KMS-11 (cell line): ENCODE measurements around the gene HAUS8.

Experiments
- H2AFZ ChIP-seq: fragments of 200-600 bp; sonication (generic); 2 replicates; pipeline ENCODE4 v1.6.1; 2016; ENCODE audit warnings: antibody characterized with exemption, mixed run types, low read depth
- H3K27ac ChIP-seq: fragments of 200-600 bp; sonication (generic); 2 replicates; pipeline ENCODE4 v1.6.1; 2016; ENCODE audit warnings: mild to moderate bottlenecking, mixed run types
- H3K27me3 ChIP-seq: fragments of 200-600 bp; sonication (generic); 2 replicates; pipeline ENCODE4 v1.6.1; 2017; ENCODE audit warnings: mild to moderate bottlenecking, low read depth, mixed run types, moderate library complexity; ENCODE audit not compliant: insufficient read depth
- H3K36me3 ChIP-seq: fragments of 200-600 bp; sonication (generic); 2 replicates; pipeline ENCODE4 v1.6.1; 2017; ENCODE audit warnings: mild to moderate bottlenecking, mixed run types; ENCODE audit not compliant: insufficient read depth
- H3K4me1 ChIP-seq: fragments of 200-600 bp; sonication (generic); 2 replicates; pipeline ENCODE4 v1.6.1; 2016; ENCODE audit warnings: mild to moderate bottlenecking, low read depth, mixed run types; ENCODE audit not compliant: poor library complexity, severe bottlenecking
- H3K4me2 ChIP-seq: fragments of 200-600 bp; sonication (generic); 2 replicates; pipeline ENCODE4 v1.7.0; 2016; ENCODE audit warnings: mild to moderate bottlenecking, mixed run types
- H3K4me3 ChIP-seq: fragments of 200-600 bp; sonication (generic); IDR thresholded peaks from 2 replicates; pipeline ENCODE4 v1.6.1; 2017; ENCODE audit warnings: low read depth, low read length, mixed read lengths; ENCODE audit not compliant: insufficient read depth
- H3K79me2 ChIP-seq: fragments of 200-600 bp; sonication (generic); 2 replicates; pipeline ENCODE4 v1.6.1; 2016; ENCODE audit warnings: low read depth, mixed run types; ENCODE audit not compliant: insufficient read depth
- H3K9ac ChIP-seq: fragments of 200-600 bp; sonication (generic); 2 replicates; pipeline ENCODE4 v1.6.1; 2016; ENCODE audit warnings: mild to moderate bottlenecking, mixed run types
- H4K20me1 ChIP-seq: fragments of 200-600 bp; sonication (generic); 2 replicates; pipeline ENCODE4 v1.6.1; 2016; ENCODE audit warnings: mild to moderate bottlenecking, mixed run types; ENCODE audit not compliant: insufficient read depth
- CTCF ChIP-seq: fragments of 200-600 bp; sonication (generic); conservative IDR thresholded peaks from 2 replicates; pipeline ENCODE4 v1.6.1; 2017; ENCODE audit warnings: low read depth, mild to moderate bottlenecking, antibody characterized with exemption, low read length, moderate library complexity, mixed read lengths

Gene HAUS8

GRCh38 chr19:17086120-17086519, 10.9 kb upstream of the HAUS8 start:
- Histone ChIP-seq H2AFZ (no peak overlapping the region), H4K20me1 (no peaks in the 10 kb centered on the region), H3K4me3 (no peak overlapping the region)

GRCh38 chr19:17081672-17082630, 6.7 kb upstream of the HAUS8 start:
- Histone ChIP-seq H3K27ac (no peak overlapping the region), H3K4me3 (no peak overlapping the region), H2AFZ (no peak overlapping the region), H3K79me2 (peaks cover 30% of the 10 kb centered on the region), H3K27me3 (no peaks in the 10 kb centered on the region), H4K20me1 (no peaks in the 10 kb centered on the region), H3K4me1 (peaks cover 28% of the 10 kb centered on the region), H3K9ac (no peak overlapping the region), H3K36me3 (no peaks in the 10 kb centered on the region), H3K4me2 (no peak overlapping the region)
- no peak for TF ChIP-seq CTCF

More at GRCh38 chr19:17086120-17086519, 10.9 kb upstream of the HAUS8 start:
- H3K27me3 ChIP-seq: no peaks in the 10 kb centered on the region
- H3K79me2 ChIP-seq: peaks cover 23% of the 10 kb centered on the region; the same call in 1 of the 2 replicates
- H3K27ac ChIP-seq: no peak overlapping the region
- H3K4me1 ChIP-seq: peaks cover 3% of the 10 kb centered on the region
- H3K36me3 ChIP-seq: no peaks in the 10 kb centered on the region
- H3K9ac ChIP-seq: no peak overlapping the region
- no peak overlapping the region for H3K4me2 ChIP-seq
- TF ChIP-seq CTCF: no peak

GRCh38 chr19:17080440-17080801, 5.2 kb upstream of the HAUS8 start:
- Histone ChIP-seq H3K4me3 (no peak overlapping the region), H3K79me2 (peaks cover 30% of the 10 kb centered on the region), H3K27ac (peak overlapping the region; percentile 78; the same call in 1 of the 2 replicates), H3K9ac (peak overlapping the region; percentile 39; the same call in 1 of the 2 replicates), H2AFZ (no peak overlapping the region), H3K4me2 (peak overlapping the region; percentile 96), H3K4me1 (peaks cover 30% of the 10 kb centered on the region), H3K27me3 (no peaks in the 10 kb centered on the region), H3K36me3 (no peaks in the 10 kb centered on the region), H4K20me1 (no peaks in the 10 kb centered on the region)
- no peak for TF ChIP-seq CTCF

GRCh38 chr19:17079710-17080439, 4.6 kb upstream of the HAUS8 start:
- peaks cover 30% of the 10 kb centered on the region for H3K79me2 ChIP-seq

More at GRCh38 chr19:17079710-17080439, 4.6 kb upstream of the HAUS8 start:
- peak; percentile 24; the same call in 1 of the 2 replicates for TF ChIP-seq CTCF
- H3K27me3 ChIP-seq: no peaks in the 10 kb centered on the region
- no peaks in the 10 kb centered on the region for H4K20me1 ChIP-seq
- H3K36me3 ChIP-seq: no peaks in the 10 kb centered on the region
- H3K27ac ChIP-seq: peak overlapping the region; percentile 78
- peaks cover 30% of the 10 kb centered on the region for H3K4me1 ChIP-seq
- no peak overlapping the region for H3K4me3 ChIP-seq
- H2AFZ ChIP-seq: 0 out of 2 replicates have a peak overlapping the region, but pooled peaks have one; percentile 35
- peak overlapping the region; percentile 67; the same call in 1 of the 2 replicates for H3K9ac ChIP-seq
- H3K4me2 ChIP-seq: peak overlapping the region; percentile 96
